ENCODE results near the gene AEN. TPM values are rescaled to one million over a fixed set of nuclear protein-coding genes. Genes with fewer than 3 reads are reported as not detected.
A peak's percentile ranks its signal among the peaks of the same experiment; 100 is the strongest.
"Not testable (repeated sequence)": the region's sequence is repeated elsewhere in the genome, so short reads cannot be mapped to it uniquely, and the experiment has no call there.

AEN gene
- total RNA-seq, 1 donor = 36.6 TPM

- TF ChIP-seq, protein P1, sequence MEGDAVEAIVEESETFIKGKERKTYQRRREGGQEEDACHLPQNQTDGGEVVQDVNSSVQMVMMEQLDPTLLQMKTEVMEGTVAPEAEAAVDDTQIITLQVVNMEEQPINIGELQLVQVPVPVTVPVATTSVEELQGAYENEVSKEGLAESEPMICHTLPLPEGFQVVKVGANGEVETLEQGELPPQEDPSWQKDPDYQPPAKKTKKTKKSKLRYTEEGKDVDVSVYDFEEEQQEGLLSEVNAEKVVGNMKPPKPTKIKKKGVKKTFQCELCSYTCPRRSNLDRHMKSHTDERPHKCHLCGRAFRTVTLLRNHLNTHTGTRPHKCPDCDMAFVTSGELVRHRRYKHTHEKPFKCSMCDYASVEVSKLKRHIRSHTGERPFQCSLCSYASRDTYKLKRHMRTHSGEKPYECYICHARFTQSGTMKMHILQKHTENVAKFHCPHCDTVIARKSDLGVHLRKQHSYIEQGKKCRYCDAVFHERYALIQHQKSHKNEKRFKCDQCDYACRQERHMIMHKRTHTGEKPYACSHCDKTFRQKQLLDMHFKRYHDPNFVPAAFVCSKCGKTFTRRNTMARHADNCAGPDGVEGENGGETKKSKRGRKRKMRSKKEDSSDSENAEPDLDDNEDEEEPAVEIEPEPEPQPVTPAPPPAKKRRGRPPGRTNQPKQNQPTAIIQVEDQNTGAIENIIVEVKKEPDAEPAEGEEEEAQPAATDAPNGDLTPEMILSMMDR (IDR thresholded peaks at IDR 0.05; ENCODE audit: insufficient read depth, low read length) = no peak
- DNase-seq (ENCODE audit: low read depth) = no peak
- no peak overlapping the region for H3K4me3 ChIP-seq (ENCODE audit: low read depth, low read length)
These were observed 16.3 kb downstream of the AEN start for GRCh38 chr15:88637436-88637835.

DNA sequence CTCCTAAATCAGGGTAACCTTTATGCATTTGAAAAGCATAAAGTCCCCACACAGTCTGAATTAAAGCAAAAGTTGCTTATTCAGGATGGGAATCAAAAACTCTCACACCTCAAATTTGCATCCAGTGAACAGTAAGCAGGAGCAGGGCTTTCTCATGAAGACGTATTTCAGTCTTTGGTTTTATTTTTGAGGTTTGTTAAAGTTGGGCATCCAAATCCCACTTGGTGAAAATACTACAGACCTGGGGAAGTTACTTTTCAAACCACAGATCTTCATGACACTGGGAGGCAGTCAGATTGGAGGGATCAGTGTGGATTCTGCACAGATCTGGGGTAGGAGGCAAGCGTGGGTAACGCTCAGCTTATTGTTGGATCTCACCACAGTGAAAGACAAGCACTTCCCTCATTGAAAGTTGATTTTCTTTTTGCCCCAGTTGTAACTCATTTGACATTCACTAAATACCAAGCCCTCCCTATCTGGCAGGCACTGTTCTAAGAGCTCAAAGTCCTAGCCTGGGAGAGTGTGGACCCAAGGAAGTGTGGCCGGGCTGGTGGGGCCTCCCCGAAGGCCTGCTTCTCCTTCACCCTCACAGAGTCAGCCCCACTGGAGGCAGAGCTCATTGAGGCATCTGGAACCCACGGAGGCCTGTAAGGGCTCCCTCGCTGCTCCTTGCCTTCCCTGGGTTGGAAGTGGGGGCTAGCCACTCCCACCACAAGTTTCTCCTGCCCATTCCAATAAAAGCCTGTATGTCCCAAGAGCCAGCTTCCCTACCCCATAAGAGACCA, 16.9 kb downstream of the AEN start:
- H3K4me3 ChIP-seq (ENCODE audit: low read depth, low read length) = peak overlapping the region; percentile 65
- TF ChIP-seq, protein P1 (IDR thresholded peaks at IDR 0.05; ENCODE audit: insufficient read depth, low read length) = no peak
- no peak for DNase-seq (ENCODE audit: low read depth)

GRCh38 chr15:88638626-88639372, 17.7 kb downstream of the AEN start, which contains the start of gene ISG20:
ISG20 (plus strand) TSS chr15:88639016; CDS start chr15:88639367, 351 bp downstream.
- peak within 1 kb of the TSS; percentile 65 for H3K4me3 ChIP-seq (ENCODE audit: low read depth, low read length)
- DNase-seq (ENCODE audit: low read depth) = peak; percentile 97
- TF ChIP-seq, protein P1 (IDR thresholded peaks at IDR 0.05; ENCODE audit: insufficient read depth, low read length) = peak; percentile 54

GRCh38 chr15:88641959-88642452, 20.9 kb downstream of the AEN start:
- TF ChIP-seq, protein P1 (IDR thresholded peaks at IDR 0.05; ENCODE audit: insufficient read depth, low read length) = no peak
- no peak for DNase-seq (ENCODE audit: low read depth)

DNA sequence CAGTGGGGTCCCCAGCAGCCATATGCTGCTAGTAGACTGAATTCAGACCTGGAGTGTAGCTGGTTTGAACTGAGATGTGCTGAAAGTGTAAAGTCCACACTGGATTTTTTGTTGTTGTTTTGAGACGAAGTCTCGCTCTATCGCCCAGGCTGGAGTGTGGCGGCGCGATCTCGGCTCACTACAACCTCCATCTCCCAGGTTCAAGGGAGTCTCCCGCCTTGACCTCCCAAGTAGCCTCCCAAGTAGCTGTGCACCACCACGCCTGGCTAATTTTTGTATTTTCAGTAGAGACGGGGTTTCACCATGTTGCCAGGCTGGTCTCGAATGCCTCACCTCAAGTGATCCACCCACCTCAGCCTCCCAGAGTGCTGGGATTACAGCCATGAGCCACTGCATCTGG, 21.4 kb downstream of the AEN start:
- not testable (repeated sequence) for DNase-seq (ENCODE audit: low read depth); H3K4me3 ChIP-seq (ENCODE audit: low read depth, low read length)

More at GRCh38 chr15:88641959-88642452, 20.9 kb downstream of the AEN start:
- H3K4me3 ChIP-seq (ENCODE audit: low read depth, low read length) = no peak overlapping the region

GRCh38 chr15:88644741-88645140, 23.6 kb downstream of the AEN start:
- DNase-seq (ENCODE audit: low read depth) = no peak
- TF ChIP-seq, protein P1 (IDR thresholded peaks at IDR 0.05; ENCODE audit: insufficient read depth, low read length) = no peak
- H3K4me3 ChIP-seq (ENCODE audit: low read depth, low read length) = no peak overlapping the region

All from fibroblast of the aortic adventitia (primary cell).